ENCODE measurements around the gene SLC5A11.

DNA sequence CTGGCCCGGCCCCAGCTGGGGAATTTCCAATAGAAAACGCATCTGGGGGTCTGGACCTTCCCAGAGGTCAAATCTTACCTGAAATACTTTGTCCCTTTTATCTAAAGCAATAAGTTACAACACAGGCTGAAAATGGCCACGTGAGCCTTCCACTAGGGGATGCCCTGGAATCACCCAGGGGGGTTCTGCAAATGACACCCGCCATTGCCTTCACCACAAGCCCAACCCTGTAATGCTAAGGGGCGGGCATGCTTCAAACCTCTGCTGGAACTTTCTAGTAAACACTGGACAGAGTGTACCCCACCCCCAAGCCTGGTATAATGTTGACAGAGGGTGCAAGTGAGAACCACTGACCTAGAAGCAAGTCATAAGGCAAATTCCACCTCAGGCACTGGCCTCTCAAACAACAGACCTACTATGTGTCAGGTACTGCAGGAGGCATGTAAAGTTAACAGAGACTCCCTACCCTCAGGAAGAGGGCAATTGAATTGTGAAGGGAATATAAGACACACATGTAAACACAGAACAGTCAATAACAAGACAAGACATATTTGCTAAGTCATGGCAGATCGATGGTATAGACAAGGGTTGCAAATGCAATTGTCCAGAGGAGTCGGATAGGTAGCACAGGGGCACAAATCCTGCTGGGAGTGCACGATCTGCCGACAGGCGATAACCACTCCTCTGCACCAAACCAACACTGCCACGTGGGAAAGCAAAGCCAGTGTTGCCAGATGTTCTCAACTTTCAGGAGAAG lies 110.4 kb downstream of the SLC5A11 start:
- TF ChIP-seq, protein P1, sequence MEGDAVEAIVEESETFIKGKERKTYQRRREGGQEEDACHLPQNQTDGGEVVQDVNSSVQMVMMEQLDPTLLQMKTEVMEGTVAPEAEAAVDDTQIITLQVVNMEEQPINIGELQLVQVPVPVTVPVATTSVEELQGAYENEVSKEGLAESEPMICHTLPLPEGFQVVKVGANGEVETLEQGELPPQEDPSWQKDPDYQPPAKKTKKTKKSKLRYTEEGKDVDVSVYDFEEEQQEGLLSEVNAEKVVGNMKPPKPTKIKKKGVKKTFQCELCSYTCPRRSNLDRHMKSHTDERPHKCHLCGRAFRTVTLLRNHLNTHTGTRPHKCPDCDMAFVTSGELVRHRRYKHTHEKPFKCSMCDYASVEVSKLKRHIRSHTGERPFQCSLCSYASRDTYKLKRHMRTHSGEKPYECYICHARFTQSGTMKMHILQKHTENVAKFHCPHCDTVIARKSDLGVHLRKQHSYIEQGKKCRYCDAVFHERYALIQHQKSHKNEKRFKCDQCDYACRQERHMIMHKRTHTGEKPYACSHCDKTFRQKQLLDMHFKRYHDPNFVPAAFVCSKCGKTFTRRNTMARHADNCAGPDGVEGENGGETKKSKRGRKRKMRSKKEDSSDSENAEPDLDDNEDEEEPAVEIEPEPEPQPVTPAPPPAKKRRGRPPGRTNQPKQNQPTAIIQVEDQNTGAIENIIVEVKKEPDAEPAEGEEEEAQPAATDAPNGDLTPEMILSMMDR (conservative IDR thresholded peaks at IDR 0.05) = no peak
- TF ChIP-seq ZFX (IDR thresholded peaks at IDR 0.05) = no peak
